Erythroblast (primary cell): ENCODE results near the gene TIMMDC1.
"Not testable (repeated sequence)": the region's sequence is repeated elsewhere in the genome, so short reads cannot be mapped to it uniquely, and the experiment has no call there.

ENCODE experiments used
- DNase-seq, 2 experiments: peaks; one replicate each; lab custom pipeline; 2025; lab: John Stamatoyannopoulos, UW
- GATA1 ChIP-seq: IDR thresholded peaks from 2 replicates; pipeline ENCODE4 v1.6.1; 2011; ENCODE audit warnings: low read depth, mild to moderate bottlenecking, control low read depth, low read length, moderate library complexity
- POLR2A ChIP-seq: IDR thresholded peaks from 2 replicates; pipeline ENCODE4 v1.6.1; 2011; ENCODE audit warnings: mild to moderate bottlenecking, low read length

The TIMMDC1 gene

DNA sequence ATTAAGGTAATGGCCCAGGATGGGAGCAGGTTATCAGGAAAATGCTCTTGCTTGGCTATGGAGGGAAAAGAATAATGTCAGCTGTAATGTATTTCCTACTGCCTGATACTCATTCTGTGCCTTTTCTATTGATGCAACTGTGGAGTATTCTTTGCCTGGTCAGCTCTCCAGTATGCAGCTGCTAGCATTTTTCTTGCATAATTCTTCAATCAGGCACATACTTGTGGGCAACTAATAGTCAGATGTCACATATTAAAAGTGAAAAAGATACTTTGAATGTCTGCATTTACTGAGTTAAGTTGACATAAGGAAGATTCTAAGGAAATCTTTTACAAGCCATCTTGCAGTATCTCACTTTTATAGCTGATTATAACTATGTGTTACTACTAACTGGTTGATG lies 31.5 kb downstream of the TIMMDC1 start:
- TF ChIP-seq GATA1: no peak
- TF ChIP-seq POLR2A: no peak
- no peak for DNase-seq

DNA sequence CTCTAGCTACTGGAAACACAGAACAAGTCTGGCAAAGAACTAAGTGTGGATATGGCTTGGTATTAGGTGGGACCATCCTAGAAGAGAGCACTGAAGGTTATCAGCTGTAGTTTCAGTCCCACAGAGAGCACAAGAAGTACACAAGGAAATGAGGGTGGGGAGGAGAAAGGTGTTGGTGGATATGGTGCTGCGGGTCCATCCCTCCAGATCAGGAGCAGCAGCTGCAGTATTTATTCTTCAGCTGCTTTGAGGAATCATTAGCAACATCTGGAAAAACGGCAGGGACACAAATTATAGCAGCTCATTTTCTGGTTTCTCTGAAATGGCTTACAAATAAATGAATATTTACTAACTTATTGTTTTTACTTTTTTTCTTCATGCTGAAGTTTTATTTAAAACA lies 32.1 kb downstream of the TIMMDC1 start:
- no peak for DNase-seq
- no peak for TF ChIP-seq GATA1
- TF ChIP-seq POLR2A: no peak

DNA sequence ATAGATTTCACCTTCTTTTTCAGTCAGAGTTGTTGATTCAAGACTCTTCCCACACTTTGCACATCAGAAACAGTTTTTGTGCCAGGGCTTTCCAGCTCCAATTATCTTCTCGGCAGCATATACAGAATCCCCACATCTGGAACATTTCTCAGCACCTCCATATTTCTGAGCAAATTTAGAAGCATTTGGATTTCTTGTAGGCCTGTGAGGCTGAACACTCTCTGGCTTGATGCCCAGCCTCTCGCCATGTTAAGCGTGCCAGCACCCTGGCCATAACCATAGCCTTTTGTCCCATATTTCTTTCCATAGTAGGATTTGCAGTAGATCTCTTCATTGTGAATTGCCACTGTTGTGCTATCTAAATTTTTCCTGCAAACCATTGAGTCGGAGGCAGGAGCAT lies 32.8 kb downstream of the TIMMDC1 start:
- no peak for DNase-seq
- no peak for TF ChIP-seq GATA1
- no peak for TF ChIP-seq POLR2A

DNA sequence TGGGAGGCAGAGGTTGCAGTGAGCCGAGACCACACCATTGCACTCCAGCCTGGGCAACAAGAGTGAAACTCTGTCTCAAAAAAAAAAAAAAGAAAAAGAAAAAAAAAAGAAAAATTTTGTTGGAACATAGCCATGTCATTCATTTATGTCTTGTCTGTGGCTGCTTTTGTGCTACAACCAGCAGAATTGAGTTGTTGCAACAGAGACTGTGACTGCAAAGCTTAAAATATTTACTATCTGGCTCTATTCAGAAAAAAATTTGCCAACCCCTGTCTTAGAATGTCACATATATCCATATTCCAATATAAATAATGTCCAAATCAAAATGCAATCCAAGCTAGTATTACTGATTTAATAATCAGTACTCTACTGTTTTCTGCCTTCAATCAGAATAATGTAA lies 35.9 kb downstream of the TIMMDC1 start:
- DNase-seq: no peak
- TF ChIP-seq GATA1 (no peak), POLR2A (no peak)

DNA sequence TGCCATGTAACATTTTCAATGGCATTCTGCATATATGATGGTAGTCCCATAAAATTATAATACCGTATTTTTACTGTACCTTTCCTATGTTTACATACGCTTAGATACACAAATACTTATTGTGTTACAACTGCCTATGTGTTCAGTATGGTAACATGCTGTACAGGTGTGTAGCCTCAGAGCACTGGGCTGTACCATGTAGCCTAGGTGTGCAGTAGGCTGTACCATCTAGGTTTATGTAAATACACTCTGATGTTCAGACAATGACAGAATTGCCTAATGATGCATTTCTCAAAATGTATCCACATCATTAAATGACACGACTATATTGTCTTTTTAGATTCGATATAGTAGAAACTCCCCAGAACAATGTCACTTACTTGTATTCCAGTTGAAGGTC lies 38.4 kb downstream of the TIMMDC1 start:
- no peak for DNase-seq
- TF ChIP-seq GATA1 (no peak), POLR2A (no peak)

DNA sequence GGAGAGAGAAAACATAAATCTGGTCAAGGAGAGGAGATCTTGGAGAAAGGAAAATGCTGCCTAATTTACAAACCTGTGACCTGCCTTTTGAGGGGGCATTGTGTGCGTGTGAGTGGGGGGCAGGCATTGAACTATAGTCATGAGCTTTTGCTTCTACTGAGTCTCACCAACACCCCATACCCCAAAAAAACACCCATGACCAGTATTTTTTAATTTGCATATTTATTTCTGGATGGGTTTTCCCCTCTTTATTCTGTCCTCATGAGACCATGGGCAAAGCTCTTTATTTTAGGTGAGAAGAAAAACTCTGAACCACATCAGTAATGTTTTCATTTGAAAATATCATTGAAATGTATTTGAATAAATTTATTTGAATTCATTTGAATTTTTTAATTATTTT lies 40.4 kb downstream of the TIMMDC1 start:
- TF ChIP-seq POLR2A (no peak), GATA1 (no peak)
- no peak for DNase-seq

DNA sequence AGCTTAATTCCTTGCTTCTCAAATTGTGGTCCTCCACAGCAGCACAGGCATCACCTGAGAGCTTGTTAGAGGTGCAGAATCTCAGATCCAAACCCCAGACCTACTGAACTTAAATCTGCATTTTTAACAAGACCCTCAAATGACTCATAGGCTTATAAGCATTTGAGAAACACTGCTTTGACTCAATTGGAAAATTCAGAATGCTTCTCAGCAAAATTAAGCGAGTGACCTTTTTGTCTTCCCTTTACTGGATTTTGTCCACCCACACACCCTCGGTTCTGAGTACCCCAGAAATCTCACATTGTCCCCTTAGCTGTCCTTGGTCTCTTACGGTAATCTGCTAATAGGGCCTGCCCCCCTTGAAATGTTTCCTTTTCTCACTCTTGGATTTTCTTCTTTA lies 43.2 kb downstream of the TIMMDC1 start:
- TF ChIP-seq POLR2A (no peak), GATA1 (no peak)
- DNase-seq: no peak

DNA sequence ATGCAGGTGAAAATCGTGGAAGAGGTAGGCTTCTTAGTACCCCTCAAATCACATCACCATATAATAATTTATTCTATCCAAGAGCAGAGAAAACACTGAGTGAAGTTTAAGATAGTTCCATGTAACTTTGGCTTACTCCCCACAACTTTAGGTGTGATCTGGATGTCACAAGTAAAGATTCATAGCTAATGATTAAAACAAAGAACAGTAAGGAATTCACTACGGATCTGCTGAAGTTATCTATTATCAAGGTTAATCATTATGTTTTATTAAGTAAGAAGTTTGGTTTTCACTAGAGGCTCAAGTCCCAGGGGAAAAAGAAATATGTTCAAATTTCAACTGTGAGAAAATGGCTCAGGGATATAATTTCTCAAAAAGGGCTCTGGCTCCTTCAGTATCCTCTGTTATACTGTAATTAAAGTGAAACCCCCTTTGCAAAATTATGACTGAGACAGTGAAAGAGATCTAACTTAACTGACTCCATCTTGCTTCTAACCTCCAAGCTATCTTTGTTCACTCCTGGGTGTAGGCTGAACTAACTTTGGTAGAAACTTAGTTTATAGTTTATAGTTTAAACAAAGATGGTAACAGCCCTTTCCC lies 43.9 kb downstream of the TIMMDC1 start:
- DNase-seq: no peak
- TF ChIP-seq POLR2A: no peak
- TF ChIP-seq GATA1: no peak

DNA sequence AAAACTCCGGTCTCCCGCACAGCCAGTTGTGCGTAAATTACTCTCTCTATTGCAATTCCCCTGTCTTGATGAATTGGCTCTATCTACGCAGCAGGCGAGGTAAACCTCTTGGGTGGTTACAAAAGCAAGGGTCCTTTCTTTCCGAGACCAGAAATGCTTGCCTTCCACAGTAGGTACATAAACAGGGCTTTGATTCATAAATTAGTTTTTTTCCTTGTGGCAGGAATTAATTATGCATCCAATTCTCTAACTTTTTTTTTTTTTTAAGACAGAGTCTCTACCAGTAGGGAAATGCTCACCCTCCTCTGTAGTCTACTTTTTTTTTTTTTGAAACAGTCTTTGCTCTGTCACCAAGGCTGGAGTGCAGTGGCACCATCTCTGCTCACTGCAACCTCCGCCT lies 44.8 kb downstream of the TIMMDC1 start:
- no peak for TF ChIP-seq POLR2A
- no peak for TF ChIP-seq GATA1
- DNase-seq: no peak

DNA sequence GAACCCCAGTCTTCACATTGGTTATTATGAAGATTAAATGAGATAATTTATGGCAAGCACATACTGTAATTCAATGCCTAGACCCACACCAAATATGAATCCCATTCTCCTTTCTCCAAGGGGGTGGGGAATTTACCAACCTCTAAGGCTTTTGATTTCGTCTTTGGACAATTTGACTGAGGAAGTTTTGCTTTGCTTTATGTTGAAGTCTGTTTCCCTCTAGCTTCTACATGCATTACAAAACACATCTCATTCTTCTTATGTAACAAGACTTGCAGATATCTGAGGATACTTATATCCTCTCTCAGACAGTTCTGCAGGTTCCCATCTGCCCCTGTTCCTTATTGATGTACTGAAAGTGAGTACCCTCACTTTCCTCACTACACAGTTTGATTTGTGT lies 48.9 kb downstream of the TIMMDC1 start:
- no peak for TF ChIP-seq GATA1
- no peak for TF ChIP-seq POLR2A
- no peak for DNase-seq

DNA sequence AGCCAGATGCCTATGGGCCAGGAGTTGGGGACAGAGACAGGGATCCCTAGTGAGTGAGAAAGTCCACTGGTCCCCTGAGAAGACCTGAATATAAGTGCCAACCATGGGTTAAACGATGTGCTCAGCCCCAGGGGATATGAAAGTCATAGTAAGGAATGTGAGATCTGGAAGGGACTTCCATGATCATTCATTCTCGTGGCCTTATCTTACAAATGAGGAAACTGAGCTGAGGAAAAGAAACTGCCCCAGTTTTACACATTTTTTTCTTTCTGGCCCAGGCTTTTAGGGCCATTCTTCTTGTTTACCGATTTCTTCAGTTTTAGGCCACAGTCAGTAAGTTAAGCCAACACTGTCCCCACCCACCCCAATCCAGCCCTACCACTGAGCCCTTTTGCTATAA lies 50.0 kb downstream of the TIMMDC1 start:
- TF ChIP-seq GATA1 (no peak), POLR2A (no peak)

DNA sequence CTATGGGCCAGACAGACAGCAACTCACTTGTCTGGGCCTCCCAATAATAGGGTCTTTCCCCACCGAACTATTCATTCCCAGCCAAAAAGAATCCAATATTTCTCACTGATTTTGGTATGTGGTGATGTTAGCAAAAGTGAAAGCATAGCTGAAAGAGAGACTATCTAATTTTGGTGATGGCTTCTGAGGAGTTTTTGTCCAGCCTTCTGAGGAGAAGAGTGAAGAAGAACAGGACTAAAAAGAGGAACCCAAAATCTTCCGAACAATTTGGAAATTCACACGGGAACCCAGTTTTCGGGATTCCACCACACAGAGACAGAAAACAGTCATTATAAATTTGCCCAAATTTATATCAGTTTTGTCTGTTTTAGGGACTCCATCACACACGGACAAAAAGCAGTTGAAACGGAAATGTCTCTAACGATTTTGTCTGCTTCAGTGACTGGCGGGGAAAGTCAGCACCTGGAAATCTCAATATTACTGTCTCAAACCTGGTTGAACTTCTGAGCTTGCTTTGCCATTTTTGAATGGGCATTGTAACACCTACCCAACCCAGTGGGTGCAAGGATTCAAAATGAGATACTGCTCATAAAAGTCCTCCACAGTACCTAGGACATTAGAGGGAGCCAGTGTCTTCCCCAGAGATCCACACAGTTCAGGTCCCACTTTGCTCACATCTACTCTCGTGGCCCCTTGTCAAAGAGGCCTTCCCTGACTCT lies 52.0 kb downstream of the TIMMDC1 start:
- no peak for TF ChIP-seq POLR2A
- no peak for TF ChIP-seq GATA1
- no peak for DNase-seq

More for the DNA sequence above, 50.0 kb downstream of the TIMMDC1 start:
- DNase-seq: no peak

DNA sequence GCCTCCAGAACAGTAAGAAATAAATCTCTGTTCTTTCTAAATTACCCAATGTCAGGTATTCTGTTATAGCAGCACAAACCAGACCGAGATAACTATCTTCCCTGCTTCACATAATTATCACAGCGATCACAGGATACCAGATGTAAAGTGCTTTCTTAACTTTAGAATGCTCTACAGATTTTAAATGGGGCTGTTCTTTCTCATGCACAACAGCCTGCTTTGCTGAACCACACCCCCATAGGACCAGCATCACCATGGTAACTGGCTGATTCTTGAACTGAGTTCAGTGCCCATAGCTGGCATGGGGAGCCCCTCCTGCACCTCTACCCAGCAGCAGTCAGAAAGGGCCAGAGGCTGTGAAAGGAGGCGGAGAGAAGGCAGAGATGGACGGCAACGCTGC lies 53.3 kb downstream of the TIMMDC1 start:
- DNase-seq: no peak
- TF ChIP-seq POLR2A (no peak), GATA1 (no peak)

DNA sequence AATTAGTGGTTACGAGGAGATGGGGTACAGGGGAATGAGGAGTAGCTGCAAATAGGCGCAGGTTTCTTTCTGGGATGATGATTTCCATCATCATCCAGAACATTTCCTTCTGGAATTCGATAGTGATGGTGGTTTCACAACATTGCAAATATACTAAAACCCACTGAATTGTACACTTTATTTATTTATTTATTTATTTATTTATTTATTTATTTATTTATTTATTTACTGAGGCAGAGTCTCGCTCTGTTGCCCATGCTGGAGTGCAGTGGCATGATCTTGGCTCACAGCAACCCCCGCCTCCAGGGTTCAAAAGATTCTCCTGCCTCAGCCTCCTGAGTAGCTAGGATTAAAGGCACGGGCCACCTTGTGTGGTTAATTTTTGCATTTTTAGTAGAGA lies 54.6 kb downstream of the TIMMDC1 start:
- not testable (repeated sequence) for DNase-seq
